Stimulated activated CD4-positive, alpha-beta T cell treated with anti-CD3 and anti-CD28 coated beads, Interleukin-15, amount 100 ng/mL, for 1 hour (primary cell): ENCODE results near the gene MEX3A.
"Not testable (repeated sequence)": the region's sequence is repeated elsewhere in the genome, so short reads cannot be mapped to it uniquely, and the experiment has no call there.

Source experiments
- DNase-seq, 2 donors: peaks; one replicate each; pipeline ENCODE4 v3.0.0-alpha.2; 2020; ENCODE audit warnings: low read depth in 1 of 2, low spot score in 1 of 2

The MEX3A gene

GRCh38 chr1:156118177-156118868 lies 36.1 kb upstream of the MEX3A start:
- DNase-seq: no peak

DNA sequence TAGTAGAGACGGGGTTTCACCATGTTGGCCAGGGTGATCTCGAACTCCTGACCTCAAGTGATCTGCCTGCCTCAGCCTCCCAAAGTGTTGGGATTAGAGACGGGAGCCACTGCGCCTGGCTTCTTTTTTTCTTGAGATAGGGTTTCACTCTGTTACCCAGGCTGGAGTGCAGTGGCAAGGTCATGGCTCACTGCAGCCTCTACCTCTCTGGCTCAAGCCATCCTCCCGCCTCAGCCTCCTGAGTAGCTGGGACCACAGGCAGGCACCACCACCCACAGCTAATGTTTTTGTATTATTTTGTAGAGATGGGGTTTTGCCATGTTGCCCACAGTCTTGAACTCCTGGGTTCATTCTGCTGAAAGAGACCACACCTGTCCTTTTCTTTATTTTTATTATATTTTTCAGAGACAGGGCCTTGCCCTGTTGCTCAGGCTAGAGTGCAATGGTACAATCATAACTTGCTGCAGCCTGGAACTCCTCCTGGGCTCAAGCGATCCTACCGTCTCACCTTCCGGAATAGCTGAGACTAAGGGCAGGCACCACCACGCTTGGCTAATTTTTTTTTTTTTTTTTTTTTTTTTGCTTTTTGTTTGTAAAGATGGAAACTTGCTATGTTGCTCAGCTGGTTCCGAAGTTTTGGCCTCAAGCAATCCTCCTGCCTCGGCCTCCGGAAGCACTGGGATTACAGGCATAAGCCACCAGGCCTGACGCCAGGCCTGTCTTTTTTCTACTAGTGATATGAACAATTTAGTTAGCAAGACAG lies 35.3 kb upstream of the MEX3A start:
- DNase-seq: no peak

GRCh38 chr1:156116731-156117130 lies 34.5 kb upstream of the MEX3A start:
- not testable (repeated sequence) for DNase-seq

DNA sequence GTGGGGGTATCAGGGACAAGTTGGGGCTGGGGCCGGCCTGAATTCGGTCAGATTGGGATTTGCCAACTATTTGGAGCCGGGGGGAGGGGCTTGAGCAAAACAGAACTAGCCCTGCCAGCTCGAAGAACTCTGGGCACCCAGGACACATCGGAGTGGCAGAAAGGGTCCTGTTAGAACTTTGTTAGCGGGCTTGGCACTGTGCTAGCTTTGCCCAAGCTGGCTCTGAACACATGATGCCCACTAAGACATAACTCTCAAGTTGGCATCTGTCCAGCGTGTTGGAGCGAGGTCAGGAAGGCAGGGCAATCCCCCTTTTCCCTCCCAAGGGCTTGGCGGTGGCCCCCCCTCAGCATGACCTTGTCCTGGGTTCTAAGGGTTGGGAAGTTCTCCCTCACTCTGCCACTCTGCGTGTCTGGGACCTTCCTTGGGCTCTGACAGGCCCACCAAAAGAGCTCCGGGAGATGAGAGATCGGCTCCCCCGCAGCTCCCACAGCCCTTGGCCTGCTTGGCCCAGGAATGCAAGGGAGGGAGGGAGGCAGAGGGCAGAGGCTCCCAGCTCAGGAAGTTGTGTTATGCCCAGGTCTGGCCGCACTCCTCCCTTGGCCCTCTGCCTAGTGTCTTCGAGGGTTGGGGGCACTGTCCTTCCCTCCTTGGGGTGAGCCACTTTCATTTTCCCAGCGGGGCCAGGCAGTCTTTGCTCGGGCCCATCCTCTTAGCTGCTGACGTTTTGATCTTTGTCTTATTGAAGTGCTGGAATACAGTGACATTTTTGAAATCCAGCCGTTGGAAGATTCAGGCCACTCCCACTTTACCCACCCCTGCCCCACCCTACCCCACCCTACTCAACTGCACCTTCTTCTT lies 33.5 kb upstream of the MEX3A start:
- no peak for DNase-seq

GRCh38 chr1:156114919-156115513 lies 32.8 kb upstream of the MEX3A start:
- DNase-seq: no peak

GRCh38 chr1:156114101-156114918 lies 32.0 kb upstream of the MEX3A start, which contains the start of gene LMNA:
TSS of gene LMNA (plus strand) at chr1:156114711. CDS start at chr1:156114919, 208 bp downstream.
- peak; percentile 55 to 59 for DNase-seq

DNA sequence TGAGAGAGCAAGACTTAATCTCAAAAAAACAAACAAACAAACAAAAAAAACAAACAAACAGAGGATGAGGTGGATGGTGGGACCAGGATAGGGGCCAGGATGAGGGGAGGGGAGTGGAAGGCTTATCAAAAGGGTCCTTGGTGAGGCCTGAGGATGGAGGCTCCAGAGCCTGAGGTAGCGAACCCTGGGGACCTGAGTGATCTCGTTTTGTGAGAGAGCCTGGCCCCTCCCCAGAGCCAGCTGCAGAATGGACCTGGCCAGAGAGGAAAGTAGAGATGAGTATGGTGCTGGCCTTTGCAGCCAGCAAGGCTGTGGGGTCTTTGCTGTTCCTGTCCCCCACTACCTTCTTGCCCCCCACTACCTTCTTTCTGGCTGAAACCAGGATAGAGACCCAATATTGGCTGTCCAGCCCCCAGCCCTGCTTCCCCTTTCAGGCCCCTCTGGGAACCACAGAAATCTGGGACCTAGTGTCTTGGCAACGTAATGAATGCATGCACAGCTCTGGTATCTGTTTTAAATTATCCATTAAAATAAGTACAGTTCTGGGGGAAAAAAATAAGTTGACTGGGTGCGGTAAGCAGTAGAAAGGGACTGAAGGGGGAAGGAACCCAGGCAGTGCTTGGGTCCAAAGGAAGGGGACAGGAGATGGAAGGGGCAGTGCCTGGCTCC lies 31.2 kb upstream of the MEX3A start:
- DNase-seq: no peak

DNA sequence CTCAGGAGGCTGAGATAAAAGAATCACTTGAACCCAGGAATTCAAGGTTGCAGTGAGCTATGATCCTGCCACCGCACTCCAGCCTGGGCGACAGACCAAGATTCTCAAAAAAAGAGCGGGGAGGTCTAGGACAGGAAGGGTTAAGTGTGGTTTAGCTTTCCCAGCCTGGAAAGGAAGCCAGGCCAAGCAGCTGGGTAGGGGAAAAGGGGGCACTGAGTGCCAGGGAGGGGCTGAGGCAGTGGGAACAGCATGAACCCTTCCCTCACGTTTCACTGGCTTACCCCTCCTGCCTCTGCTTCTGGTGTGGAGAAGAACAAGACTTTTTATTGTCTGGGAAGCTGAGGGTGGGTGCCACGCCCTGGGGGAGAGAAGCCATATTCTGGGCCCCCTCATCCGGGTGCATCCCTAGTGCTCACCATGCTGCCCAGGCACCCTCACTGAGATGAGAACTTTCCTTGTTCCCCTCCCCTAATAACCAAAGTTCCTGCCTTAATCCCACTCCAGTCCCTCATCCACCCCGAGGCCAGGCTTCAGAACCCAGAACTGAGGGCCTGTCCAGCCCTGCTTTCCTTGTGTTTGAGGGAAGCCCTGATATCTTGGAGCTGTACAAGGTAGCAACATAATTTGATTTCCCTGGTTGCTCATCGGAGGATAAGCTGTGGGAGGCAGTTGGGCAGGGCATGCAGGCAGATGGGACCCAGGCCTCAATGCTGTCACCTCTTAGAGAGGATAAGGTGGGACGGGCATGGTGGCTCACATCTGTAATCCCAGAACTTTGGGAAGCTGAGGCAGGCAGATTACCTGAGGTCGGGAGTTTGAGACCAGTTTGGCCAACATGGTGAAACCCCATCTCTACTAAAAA lies 30.2 kb upstream of the MEX3A start:
- no peak for DNase-seq

GRCh38 chr1:156111355-156111962 lies 29.2 kb upstream of the MEX3A start:
- DNase-seq: no peak

DNA sequence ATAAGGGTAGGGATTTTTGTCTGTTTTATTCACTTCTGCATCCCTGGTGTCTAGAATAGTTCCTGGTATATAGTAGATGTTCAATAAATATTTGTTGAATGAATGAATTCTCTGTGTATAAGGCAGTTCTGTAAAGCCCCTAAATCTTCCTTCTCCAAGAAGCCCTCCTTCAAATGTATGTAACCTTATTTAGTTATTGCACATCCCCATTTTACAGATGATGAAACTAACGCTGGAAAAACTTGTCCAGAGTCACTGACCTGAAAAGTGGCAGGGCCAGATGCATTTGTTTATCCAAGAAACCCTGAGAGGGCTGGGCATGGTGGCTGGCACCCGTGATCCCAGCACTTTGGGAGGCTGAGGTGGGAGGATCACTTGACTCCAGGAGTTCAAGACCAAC lies 28.0 kb upstream of the MEX3A start:
- no peak for DNase-seq

DNA sequence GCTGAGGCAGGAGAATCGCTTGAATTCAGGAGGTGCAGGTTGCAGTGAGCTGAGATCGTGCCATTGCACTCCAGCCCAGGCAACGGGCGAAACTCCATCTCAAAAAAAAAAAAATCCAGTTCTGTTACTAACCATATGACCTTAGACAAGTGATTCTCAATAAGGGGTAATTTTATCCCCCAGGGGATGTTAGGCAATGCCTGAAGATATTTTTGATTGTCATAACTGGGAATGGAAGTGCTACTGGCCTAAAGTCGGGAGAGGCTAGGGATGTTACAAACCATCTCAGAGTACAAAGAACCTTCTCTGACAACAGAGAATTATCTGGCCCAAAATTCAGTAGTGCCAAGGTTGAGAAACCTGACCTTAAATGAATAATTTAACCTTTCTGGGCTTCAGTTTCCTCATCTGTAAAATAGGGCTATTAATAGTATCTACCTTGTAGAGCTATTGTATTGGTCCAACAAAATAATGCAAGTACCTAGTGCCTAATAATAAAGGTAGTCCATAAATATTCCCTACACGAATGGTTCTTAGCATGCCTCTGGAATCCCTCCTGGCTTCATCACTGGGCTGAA lies 26.5 kb upstream of the MEX3A start:
- no peak for DNase-seq

- DNase-seq: no peak
Measured at GRCh38 chr1:156108057-156108456, 25.8 kb upstream of the MEX3A start.

- DNase-seq: no peak
Measured at GRCh38 chr1:156106624-156107488, 24.6 kb upstream of the MEX3A start.

- DNase-seq: no peak
Measured at GRCh38 chr1:156104861-156105832, 22.9 kb upstream of the MEX3A start.

DNA sequence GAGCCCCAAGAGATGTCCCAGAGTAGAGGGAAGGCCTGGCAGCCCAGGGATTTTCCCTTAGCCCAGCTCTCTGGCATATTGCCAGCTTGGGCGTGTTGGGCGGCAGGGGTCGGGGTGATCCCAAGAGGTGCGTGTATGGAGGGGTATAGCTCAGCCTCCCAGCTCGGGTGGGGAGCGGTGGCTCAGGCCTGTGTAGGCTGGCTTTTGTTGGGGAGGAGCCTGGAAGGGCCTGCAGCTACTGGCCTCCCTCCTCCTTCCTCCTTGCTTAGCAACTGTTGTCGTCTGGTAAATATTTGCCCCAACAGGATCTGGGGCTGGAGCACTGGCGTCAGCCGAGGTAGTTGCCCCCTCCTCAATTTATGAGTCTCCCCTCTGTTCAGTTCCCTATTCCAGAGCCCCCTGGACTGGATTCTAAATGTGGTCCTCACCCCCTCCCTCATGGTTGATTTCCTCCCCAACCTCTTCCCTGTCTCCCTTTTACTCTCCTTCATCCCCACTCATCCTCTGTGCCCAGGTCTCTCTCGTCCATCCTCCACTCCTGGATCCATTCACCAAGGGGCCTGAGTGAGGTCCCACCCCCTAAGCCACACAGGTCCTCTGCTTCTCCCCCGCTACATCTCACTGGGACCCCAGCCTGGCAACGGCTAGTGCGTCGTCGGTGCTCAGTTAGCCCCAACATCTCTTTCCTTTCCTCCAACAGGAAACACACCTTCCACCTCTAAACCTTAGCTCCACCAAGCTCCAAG lies 22.0 kb upstream of the MEX3A start:
- DNase-seq: no peak
